ENCODE measurements around the gene SCOC. TPM values are rescaled to one million over a fixed set of nuclear protein-coding genes. Genes with fewer than 3 reads are reported as not detected.

The SCOC gene
- 22.3 and 23.8 TPM in 2 replicates for total RNA-seq

DNA sequence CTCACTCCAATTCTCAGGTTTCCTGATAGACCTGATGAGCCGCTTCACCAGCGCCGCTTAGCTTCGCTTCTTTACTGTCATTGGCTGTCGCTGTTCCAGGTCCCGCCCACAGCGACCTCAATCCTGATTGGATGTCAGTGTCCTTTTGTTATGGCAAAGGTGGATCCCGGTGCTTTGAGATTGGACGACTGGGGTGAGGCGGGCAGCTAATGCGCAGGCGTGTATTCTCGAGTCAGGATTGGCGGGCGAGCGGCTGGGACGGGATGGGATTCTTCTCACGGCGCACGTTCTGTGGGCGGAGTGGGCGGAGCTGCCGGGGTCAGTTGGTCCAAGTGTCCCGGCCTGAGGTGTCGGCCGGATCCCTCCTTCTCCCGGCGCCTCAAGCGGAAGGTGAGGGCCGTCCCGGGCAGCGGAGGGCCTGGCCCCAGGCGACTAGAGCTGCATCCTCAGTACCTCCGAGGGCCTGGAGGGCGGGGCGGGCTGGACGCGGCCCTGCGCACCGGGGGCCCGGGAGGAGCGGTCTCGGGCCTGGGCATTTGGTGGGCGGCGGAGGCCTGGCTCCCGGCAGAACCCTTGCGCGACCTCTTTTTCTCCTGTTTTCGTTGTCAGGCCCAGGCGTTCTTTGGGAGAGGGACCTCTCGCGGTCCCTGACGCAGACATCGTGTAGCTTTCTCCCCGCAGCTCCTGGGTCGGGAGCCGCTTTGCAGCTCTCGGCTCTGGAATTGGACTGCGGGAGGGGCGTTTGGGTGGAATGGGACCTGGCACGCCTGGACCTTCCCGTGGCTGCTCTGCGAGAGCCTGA, at the start of gene SCOC:
TSS of gene SCOC (plus strand) at position 319 of the 802 bp plus-strand sequence. CDS start 5,525 bp downstream, outside the sequence.
- intact Hi-C loops (cut with micrococcal nuclease), result loop anchor here (1.0 to 10.0 kb wide), 16 partner anchors 13 to 1356 kb away; partner anchors contain the start of genes ELMOD2, IL15, MAML3 and NAA15

DNA sequence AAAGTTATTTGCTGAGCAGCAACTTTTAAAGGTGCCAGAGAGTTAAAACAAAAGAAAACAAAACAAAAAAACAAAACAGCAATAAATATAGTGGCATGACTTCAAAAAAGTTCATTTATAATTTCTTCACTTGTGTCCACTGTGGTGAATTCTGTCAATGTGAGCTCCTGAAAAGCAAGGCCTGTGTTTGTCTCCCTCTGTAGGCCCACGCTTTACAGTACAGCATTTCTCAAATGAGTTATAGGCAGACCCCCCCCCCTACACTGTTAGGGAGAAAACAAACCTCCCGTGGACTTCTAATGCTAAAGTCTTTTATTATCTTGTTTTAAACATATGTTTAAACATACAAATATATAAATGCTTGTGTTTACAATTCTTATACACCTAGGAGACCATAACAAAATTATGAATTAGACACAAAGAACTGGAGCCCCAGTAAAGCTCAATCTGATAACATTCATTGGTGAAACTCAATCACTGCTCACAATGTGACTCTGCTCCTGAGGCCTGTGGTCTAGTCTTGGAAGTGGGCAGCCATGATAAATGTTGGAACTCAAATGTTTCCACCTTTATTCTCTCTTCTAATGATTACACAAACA, 47.0 kb upstream of the SCOC start:
- intact Hi-C loops (cut with micrococcal nuclease), result loop anchor here (1.0 kb wide), 1 partner anchor 314 kb away; no protein-coding TSS in a partner anchor

DNA sequence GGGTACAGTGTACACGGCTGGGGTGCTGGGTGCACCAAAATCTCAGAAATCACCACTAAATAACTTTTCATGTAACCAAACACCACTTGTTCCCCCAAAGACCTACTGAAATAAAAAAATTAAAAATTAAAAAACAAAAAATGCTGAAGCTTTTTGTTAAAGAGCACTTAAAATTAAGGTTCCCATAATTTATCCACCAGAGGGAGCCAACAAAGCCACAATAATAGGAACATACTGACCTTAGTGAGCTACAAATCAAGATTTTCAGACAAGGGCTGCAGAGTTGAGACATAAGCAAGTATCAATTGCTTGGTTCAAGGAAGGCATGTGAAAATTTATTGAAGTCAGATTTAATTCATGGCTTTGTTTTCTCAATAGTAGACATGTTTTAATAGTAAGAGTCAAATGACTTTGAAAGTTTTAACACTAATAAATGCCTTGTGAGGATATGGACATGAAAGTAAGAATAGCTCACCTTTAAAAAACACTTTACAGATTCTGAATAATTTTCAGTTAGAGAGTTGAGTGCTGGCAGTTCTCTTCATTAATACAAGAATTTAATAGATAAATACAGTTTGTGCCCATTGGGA, 43.0 kb upstream of the SCOC start:
- intact Hi-C loops (cut with micrococcal nuclease), result loop anchor here (1.0 kb wide), 3 partner anchors 280 to 521 kb away; no protein-coding TSS in a partner anchor

DNA sequence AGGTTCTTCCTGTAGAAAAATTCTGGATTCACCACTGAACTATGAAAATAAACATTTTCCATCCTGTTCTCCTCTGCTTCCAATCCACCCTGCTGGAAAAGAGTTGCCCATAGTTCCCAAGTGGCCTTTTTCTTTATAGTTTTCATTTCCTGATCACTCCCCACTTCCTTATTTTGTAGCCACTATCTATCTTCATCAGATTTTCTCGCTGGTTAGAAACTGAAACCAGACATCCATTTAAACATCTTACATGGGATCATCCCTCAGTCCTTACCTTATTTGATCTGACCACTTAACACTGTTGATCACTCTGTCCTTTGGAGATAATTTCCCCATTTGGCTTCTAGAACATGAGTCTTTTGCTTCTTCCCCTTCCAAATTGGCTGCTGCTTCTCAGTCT, 42.2 kb upstream of the SCOC start:
- intact Hi-C loops (cut with micrococcal nuclease), result no loop called here

DNA sequence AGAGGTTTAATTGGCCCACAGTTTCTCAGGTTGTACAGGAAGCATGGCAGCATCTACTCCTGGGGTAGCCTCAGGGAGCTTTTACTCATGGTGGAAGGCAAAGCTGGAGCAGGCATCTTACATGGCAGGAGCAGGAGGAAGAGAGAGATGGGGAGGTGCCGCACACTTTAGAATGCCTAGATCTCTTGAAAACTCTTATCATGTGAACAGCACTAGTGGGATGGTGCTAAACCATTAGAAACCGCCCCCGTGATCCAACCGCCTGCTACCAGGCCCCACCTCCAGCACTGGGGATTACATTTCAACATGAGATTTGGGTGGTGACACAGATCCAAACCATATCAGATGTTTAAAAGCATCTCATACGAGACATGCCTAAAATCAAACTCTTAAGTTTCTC, 41.6 kb upstream of the SCOC start:
- intact Hi-C loops (cut with micrococcal nuclease), result no loop called here

DNA sequence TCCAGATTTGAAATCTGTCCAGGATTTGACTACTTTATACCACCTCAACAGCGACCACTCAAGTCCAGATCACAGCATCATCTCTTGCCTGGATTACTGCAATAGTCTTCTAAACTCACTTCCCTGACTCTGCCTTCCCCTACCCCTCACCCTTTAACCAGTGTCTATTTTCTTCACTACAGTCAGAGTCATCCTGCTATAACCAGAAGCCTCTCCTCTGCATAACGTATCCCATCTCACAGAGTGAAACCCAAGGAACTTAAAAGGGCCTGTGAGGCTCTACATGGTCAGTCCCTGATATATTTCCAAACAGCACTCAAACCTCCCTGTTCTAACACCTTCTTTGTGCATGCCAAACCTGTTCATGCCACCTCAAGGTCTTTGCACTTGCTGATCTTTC, 40.7 kb upstream of the SCOC start:
- intact Hi-C loops (cut with micrococcal nuclease), result no loop called here

DNA sequence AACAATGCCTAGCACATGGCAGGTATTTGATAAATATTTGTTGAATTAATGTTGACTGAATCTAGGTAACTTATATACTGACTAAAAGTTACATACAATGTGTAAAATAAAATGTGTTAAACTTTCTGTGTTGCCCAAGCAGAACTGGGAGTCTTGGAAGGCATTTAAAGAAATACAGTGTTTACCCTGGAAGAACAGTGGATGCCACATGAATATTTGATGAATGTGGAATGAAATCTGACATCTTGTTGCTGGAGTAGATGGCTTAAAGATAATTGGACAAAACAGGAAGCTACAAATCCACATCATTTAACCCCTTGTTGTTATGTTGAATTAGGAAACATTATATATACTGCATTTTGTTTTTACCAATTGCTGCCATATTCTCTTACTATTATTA, 39.9 kb upstream of the SCOC start:
- intact Hi-C loops (cut with micrococcal nuclease), result no loop called here

DNA sequence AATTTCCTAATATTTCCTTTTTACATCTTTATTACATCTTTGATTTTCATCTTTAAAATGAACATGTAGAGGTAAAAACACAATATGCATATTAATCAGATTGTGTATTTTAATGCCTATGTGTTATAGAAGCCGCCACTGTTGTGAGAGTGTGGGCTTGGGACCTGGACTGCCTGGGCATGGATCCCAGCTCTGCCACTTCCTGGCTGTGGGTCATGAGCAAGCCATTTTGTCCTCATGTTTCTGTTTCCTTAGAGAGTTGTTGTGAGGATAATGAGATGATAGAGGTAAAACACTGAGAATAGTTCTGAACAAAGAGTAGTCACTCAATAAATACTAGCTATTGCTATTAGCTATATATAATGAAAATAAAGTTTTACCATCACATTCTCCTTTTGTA, 38.4 kb upstream of the SCOC start:
- intact Hi-C loops (cut with micrococcal nuclease), result no loop called here

DNA sequence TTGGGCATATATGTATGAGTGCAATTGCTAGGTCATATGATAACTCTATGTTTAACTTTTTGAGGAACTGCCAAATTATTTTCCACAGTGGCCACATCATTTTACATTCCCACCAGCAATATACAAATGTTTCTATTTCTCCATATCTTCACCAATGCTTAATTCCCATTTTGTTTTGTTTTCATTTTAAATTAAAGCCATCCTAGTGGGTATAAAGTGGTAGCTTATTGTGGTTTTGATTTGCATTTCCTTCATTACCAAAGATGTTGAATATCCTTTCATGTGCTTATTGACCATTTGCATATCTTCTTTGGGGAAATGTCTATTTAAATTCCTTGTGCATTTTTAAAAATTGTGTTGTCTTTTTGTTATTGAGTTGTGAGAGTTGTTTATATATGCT, 36.7 kb upstream of the SCOC start:
- intact Hi-C loops (cut with micrococcal nuclease), result no loop called here

DNA sequence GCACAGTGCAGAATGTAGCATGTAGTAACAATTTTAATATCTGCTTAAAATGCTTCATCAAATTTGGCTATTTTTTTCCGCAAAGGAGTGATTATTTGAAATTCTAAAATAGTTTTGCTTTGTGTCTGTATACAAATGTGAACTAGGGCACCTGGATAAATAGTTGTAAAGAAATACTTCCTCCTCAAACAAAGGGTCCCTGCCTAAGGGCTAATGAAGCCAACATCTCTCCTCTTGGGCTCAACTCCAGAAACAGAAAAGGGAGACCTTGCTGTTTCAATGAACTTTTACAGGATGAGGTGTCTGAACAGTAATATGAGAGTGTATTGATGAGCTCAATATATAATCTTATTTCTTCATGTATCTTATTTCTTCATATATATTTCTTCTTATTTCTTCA, 30.8 kb upstream of the SCOC start:
- intact Hi-C loops (cut with micrococcal nuclease), result no loop called here

DNA sequence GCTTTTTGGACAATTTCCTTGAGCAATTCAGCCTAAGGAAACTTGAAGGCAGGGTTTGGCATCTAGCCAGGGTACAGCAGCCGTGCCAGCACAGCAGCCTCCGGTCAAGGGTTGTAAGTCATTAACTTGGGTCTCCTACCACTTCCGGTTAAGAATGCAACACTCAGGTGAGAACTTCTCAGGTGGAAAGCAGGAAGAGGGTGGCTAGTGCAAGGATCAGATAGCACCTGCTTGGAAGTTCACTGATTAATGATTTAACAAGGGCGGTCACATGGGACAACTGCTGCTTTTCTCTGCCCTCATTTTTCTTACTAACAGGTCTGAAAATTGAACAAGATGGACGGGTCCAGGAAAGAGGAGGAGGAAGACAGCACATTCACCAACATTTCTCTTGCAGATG, 30.1 kb upstream of the SCOC start:
- intact Hi-C loops (cut with micrococcal nuclease), result no loop called here

DNA sequence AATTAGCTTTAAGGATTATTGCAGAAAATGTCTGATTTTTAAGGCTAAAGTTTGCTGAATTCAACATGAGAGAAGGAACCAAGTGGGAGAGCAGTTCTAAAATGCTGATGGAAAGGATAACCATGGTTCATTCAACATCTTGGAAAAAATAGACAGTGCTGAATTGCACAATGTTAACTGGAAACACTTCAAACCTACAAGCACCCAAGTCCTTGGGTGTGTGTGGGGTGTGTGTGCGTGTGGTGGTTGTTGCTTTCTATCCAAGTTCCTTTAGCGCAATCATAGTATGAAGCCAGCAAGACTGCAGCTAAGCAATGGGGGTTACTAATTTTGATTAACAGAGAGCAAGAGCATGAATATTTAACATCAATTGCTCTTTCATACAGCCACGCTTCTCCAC, 29.3 kb upstream of the SCOC start:
- intact Hi-C loops (cut with micrococcal nuclease), result no loop called here

DNA sequence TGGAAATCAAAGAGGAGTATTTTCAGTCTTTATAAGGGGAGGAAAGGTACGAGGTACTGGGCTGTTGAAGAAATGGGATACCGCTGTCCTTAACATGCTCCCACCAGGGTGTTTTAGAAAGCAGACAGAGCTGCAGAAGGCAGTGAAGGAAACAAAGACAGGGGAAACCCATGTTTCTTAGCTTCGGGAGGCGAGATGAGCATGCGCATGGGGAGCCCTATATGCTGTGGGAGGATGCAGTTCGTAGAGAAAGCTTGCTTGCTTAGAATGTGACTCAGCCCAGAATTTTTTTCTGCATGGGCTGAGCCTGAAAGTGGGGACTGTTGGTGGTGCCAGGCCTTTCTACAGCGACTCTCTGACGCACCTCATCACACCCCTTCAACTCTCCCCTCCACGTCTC, 28.8 kb upstream of the SCOC start:
- intact Hi-C loops (cut with micrococcal nuclease), result no loop called here

DNA sequence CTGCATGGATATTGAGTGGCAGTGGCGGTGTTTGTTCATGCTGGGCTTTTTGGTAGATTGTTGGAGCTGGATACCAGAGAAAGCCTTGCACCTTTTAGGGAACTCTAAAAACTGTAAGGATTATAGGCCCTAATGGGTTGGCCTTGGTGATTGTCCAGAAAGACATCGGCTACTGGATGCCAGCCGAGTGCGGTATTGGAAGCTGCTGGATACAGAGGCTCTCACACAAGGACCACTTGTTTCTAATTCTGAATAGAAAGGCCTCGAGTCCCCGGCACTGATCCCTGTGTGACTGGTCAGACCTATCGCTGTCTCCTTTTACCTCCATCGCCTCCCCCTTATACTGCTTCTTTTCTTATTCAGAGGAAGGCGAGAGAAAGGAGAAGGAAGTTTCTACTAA, 27.3 kb upstream of the SCOC start:
- intact Hi-C loops (cut with micrococcal nuclease), result no loop called here

DNA sequence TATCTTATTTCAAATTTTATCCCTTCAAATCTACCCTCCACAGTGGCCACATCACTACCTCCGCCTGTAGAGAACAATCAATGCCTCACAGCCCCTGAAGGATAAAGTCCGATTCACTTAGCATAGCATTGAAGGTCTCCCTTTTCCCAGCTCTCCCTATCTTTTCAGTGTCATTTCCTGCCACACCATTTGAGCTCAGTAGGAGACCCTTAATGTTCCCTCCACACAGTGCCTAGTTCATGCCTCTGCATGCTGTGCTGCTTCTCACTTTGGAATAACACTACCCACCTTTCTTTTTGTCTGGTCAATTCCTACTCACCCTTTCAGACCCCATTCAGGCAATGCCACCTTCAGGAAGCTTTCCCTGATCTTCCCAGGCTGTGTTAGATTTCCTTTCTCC, 23.6 kb upstream of the SCOC start:
- intact Hi-C loops (cut with micrococcal nuclease), result no loop called here

DNA sequence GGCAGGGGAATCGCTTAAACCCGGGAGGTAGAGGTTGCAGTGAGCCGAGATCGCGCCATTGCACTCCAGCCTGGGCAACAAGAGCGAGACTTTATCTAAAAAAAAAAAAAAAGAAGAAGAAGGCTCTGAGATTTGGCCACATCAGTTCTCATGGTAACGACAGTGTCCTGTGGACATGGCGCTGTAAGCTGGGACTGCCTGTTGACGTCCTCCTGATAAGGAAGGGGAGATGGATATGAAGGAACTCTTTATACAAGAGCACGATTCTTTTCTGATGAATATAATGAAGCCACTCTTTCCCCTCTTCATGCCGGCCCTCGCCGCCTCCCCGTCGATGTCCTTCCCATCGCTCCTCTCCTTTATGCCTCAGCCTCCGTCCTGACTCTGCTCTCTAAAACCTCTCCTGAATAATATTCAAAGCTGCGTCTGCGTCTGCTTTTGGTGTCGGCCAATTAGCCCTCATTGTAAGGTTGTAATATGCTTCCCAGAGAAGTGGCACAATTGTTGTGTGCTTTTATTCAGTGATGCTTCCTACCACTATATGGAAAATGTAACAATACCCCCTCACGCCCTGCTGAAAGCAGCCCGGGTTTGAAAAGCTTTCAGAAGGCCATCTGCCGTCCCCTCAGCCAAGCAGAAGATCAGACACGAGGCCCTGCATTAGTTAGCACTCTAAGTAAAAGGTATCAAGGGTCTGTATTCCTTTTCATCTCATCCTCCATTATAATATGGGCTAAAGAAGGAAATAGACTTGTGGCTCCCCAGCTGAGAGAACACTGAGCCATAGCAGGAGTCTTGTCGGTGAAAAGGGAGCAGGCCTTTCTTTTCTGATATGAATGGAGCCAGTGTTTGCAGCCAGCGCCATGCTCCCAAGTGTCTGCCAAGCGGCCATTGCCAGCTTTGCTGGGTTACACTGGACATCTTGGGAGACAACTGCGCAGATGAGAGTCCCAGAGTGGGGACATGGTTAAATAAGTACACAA, 22.1 kb upstream of the SCOC start:
- intact Hi-C loops (cut with micrococcal nuclease), result no loop called here

DNA sequence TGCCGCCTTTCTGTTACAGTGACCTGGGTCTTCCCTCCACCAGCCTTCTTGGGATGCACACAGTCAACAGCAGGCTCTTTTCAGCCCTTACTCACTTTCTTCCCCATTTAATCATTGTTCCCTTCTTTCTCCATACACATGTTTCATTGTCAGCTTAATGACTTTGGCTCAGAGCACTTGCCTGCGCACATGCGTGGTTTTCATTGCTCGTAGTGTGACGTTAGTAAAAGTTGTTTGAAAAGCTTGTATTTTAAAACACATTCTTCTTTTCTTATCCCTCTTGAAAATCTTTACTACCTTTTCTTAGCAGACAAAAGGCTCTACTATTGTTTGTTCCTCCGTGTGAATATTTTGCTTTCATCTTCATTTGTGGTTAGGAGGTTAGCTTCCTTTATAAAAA, 19.7 kb upstream of the SCOC start:
- intact Hi-C loops (cut with micrococcal nuclease), result no loop called here

DNA sequence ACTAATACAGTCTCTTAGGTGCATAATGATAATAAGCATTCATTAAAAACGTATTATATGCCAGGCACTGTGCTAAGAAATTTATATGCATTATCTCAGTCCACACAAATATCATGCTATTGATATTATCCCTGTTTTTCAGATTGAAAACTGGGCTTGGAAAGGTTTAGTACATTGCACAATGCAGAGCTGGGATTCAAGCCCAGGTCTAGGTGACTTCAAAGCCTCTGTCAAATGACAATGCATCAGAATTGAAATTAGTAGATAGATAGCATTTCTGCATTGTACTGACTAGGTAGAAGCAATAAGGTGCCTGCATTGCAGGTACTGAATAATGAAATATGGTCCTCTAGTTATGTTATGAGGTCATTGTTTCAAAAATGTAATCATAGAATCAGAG, 18.2 kb upstream of the SCOC start:
- intact Hi-C loops (cut with micrococcal nuclease), result no loop called here

DNA sequence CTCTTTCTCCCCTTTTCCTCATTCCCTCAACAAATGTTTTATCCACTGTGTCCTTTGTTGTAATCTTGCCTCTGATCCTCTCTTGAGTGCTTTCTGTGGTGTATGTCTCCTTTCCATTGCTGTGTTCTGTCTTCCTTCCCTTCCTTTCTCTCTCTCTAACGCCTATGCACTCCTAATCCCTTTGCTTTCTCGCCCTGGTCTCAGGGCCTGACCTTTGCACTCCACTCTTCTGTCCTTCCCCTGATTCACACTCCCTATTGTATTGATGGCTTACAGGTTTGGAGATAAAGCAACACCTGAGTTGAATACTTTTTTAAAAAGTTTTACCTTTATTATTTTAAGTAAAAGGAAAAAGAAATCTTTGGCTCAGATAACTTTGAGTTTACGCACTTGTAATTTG, 15.6 kb upstream of the SCOC start:
- intact Hi-C loops (cut with micrococcal nuclease), result no loop called here

DNA sequence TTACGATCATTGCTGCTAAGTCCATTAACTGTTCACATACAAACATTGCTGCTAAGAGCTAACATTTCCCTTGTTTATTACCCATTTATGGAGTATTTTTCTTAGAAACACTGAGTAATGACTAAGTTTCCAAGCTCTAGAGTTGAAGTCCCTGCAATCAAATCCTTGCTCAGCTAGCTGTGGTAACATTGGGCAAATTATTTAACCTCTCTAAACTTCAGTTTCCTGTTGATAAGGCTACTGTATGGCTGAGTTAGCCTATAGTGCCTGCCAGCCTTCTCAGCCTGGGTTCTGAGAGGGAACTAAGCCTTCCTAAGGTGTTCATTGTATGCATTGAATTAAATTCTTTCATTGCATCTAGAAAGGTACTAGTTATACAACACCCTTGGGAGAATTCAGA, 15.2 kb upstream of the SCOC start:
- intact Hi-C loops (cut with micrococcal nuclease), result no loop called here
